GM19455 (cell line): ENCODE data around the gene CXCL8.
"Not testable (repeated sequence)": the region's sequence is repeated elsewhere in the genome, so short reads cannot be mapped to it uniquely, and the experiment has no call there.

Experiments used
- ATAC-seq: cut with Tn5 transposase; IDR thresholded peaks from one replicate; pipeline ENCODE4 v1.9.1; 2021; ENCODE audit not compliant: unreplicated experiment

Gene CXCL8

DNA sequence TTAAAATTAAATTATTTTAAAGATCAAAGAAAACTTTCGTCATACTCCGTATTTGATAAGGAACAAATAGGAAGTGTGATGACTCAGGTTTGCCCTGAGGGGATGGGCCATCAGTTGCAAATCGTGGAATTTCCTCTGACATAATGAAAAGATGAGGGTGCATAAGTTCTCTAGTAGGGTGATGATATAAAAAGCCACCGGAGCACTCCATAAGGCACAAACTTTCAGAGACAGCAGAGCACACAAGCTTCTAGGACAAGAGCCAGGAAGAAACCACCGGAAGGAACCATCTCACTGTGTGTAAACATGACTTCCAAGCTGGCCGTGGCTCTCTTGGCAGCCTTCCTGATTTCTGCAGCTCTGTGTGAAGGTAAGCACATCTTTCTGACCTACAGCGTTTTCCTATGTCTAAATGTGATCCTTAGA lies at the start of gene CXCL8:
Gene CXCL8, plus strand, starts transcription at position 217 of the 426 bp plus-strand sequence. Its CDS starts 90 bp downstream, at position 307.
- ATAC-seq: no peak

DNA sequence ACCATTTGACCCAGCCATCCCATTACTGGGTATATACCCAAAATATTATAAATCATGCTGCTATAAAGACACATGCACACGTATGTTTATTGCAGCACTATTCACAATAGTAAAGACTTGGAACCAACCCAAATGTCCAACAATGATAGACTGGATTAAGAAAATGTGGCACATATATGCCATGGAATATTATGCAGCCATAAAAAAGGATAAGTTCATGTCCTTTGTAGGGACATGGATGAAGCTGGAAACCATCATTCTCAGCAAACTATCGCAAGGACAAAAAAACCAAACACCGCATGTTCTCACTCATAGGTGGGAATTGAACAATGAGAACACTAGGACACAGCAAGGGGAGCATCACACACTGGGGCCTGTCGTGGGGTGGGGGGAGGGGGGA lies 49.2 kb upstream of the CXCL8 start:
- ATAC-seq: not testable (repeated sequence)

DNA sequence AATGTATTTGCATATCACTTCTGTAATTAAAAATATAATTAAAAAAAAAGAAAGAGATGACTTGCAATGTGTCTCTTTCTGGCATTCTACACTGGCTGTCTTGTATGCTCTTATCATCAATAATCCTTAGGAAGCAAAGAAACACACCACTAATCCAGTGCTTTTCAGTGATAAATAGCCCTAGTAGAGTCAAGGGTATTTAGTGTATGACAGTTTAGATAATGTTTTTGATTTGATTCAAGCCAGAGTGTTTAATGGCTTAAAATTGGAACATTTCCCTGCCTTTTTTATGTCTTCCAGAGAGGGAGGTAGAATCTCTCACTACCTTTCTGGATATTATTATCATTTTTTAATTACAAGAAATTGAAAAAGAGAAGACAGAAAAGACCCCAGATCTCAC lies 48.6 kb upstream of the CXCL8 start:
- ATAC-seq: no peak

DNA sequence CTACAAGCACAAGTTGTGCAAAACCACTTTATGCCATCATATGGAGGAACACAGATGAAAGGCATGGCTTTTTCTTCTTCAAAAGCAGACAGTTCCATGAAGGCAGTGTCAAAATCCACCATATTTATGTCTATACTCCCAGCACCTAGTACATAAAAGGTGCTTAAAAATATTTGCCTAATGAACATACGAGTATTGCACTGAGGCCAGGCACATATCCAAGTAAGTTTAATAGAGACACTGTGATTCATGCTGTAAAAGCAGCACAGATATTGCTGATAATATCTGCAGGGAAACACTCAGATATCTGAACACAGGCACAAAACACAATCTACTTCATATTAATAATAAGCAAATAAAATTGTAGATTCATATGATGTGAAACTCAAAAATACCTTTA lies 48.1 kb upstream of the CXCL8 start:
- ATAC-seq: no peak

DNA sequence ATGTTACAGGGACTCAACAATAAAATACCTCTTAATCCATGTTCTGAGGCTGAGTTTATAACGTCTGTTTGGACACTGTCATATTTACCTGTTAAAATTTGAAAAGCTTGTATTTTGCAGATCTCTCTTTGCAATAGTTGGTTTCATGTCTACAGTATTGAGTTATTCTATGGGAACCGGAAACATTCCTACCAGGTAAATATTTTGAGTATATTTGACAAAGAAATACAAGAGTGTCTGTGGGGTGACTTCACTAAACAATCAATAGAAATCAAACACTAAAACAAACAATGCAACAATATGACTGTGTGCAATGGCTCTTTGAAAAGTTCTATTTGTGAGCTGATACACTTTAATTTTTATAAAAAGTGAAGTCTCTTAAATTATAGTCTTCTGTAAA lies 47.7 kb upstream of the CXCL8 start:
- no peak for ATAC-seq

DNA sequence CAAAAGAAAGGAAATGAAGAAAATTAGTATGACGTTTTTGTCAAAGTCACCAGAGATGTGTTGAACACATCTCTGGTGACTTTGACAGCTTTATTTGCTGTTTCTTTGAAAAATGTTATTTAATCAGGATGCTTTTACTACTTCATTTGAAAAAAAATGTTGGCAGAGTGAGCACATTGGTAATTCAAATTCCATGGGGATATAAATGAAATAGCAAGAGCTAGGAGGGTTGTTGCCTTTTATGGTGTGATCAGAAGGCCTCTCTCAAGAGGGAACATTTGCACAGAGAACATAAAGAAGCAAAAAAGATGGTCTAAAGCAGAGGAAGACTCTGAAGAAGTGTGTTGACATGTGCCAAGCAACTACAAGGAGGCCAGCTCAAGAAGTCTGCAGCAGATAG lies 46.6 kb upstream of the CXCL8 start:
- ATAC-seq: no peak

DNA sequence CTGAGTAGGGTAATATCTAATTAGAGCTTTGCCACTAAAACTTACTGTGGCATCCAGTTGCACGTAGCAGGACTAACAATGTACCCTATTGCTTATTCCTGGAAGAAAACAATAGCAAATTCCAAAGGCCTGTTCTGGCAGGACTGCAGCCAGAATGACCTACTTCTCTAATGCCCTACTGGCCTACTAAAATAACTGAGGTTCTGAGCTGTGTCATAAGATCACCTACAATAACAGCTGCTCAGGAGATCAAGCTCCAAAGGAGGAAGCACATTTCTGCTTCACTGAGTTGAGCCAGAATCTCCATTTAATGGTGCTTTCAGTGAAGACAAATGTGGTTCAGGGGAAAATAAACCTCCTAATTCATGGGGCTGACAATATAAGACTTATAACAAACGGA lies 42.2 kb upstream of the CXCL8 start:
- ATAC-seq: no peak

DNA sequence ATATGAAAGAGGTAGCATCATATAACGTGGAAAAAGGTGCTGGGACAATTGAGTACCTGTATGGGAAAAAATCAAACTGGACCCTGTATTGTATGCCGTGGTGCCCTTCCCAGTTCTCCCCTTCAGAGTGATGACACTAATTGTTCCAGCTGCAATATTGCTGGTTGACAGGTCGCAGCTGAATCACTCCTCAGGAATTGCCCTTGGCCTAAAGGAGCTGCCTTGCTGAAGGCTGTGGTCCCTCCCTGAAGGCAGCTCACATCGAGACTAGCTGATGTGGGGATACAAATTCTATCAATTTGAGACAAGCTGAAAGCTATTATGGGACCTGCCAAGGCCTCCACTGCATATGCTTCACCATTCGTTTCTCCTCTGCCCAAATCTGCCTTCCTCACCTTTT lies 39.3 kb upstream of the CXCL8 start:
- no peak for ATAC-seq

DNA sequence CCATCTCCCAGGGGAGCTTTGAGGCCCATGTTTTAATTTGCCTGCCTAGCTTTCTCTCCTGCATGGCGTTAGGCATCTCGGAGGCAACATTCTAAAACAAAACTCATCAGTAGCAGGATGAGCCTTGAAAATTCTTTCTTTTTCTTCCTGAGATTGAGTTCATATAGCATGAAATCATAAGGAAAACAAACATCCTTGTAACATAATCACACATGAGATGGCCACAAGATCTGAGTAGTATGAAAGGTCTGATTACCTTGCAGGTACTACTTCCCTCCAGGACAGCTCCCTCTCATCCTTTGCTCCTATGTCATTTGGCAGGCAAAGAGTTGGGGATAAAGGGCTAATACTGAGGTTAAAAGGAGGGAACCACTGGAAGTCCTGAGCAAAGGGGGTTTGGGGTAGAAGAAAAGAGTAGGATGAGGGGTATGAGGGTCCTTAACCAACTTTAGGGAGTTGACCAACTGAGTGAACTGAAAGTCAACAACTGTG lies 37.5 kb upstream of the CXCL8 start:
- ATAC-seq: no peak

DNA sequence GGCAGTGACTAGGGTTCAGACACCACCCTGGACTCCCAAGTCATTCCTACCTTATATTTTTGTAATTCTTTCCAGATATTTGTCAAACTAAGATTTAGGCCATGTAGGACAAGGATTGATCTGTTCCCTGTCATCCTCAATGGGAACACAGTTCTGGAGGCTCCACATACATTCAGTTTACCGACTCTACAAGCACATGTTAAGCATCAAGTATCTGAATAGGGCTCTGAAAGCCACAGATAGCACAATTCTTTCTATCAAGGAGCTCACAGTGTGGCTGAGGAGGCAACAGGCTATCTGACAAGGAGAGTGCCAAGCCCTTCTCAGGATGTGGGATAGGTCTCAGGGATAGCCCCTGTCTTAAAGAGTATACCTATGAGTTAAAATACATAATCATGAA lies 37.0 kb upstream of the CXCL8 start:
- ATAC-seq: no peak

DNA sequence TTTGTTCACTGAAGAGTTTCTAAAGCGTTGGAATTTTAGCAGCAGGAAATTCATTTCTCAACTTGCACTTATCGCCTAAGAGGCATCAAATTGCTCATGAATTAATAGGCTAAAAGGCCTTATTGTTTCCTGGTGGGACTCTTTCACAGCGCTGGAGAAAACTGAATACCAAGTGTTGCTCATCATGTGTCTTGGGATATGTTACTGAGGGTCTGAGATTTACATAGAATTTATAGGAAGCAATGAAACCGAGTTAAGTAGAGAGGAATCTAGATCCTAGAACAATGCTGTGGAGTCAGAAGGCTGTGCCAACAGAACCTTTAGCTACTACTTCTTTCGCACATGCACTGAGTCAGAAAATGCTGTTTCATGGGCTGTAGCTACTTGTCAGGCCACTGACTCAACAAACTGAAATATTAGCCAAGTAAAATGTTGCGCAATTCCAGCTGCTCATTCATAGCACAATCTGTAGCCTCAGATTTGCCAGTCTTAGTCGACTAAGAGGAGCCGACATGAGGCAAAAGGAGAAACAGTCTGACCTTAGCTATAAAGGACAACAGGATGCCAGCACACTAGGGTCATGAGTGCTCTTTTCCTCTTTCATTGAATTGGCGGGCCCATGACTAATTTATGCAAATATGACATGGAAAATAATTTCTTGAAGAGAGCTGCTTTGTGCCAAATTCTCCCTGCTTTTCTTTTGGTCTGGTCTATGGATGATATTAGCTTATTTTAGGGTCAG lies 35.9 kb upstream of the CXCL8 start:
- no peak for ATAC-seq

DNA sequence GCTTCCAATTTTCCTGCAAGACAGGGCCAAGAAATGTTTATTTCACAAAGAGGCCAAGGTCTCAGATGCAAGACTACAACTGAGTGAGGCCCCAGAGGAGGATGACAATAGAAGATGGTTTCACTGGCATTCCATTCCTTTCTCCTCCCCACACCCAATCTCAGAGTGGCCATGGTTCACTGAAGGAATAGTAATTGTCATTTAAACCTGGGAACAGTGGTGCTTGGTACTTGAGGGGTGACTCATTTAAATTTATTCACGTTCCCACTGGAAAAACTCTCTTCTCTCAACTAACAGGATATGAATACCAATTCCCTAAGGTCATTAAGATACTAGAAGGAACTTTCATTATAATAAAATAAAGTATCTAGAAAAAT lies 35.3 kb upstream of the CXCL8 start:
- no peak for ATAC-seq

DNA sequence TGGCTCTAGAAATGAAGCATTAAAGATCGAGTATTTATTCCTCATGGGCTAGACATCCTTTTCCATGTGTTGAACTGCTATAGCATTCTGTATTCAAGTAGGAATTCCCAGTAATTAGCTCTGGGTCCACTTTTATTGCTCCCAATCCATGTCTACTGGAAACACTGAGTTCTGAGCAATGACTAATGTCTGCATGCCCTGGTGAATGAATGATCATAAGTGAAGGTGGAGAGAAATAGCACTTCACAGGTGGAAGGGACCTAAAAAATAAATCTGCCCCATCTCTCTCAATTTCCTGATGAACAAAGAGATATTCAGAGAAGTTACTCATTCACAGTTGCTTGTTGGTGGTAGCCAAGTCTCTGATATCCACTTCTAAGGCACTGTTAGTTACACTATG lies 34.6 kb upstream of the CXCL8 start:
- no peak for ATAC-seq

DNA sequence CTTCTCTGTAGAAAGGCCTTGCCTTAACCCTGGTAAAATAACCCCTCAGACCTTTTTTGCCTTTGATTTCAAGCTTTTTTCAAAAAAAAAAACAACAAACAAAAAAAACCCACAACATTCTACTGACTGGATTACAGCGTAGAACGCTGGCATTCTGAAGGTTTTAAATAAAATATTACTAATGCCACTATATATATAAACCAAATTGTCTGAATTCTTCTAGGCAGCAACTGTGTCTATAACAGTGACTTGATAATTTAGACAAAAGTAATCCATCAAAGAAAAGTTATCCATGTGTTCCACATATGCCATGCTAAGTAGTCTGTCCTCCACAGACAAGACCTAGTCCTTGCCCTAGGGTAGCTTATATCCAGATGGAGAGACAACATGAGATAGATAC lies 33.6 kb upstream of the CXCL8 start:
- ATAC-seq: no peak

DNA sequence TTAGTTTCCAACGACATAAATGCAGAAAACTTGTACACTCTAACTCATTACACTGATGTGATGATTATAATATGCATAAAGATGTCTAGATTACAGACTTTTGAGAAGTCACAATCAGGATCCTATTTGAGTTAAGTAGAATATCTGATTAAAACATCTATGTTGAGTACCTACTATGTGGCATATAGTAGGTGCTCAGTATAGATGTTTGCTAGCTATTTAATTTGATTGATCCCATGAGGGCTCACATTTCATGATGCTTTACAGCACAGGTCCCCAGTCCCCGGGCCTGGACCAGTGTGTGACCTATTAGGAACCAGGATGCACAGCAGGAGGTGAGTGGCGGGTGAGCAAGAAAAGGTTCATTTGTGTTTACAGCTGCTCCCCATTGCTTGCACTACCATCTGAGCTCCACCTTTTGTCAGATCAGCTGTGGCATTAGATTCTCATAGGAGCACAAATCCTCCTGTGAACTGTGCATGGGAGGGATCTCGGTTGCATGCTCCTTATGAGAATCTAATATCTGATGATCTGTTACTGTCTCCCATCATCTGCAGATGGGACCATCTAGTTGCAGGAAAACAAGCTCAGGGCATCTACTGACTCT lies 33.0 kb upstream of the CXCL8 start:
- ATAC-seq: no peak

DNA sequence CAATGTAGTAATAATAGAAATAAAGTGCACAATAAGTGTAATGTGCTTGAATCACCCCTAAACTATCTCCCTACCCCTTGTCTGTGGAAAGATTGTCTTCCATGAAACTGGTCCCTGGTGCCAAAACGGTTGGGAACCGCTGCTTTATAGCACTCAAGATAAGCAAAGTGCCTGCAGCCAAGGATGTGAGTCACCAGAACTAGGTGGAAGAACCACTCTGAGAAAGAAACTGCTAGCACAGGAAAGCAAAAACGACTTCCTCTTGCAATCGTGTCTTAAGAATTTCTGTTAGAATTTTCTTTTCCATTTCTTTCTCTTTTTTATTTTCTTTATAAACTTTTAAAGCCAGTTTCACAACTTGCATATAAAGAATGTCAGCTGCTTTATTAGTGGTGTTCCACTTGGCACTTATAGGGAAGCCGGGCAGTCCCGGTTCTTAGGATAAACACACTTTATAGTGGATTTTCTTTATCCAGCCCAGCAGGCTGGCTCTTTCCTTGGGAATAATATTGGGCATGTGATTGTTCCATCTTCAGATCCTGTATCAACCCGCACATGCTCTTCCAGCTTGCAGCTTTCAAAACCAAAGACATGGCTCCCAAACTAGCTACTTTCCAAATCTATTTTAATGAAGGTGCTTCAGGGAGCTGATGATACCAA lies 32.3 kb upstream of the CXCL8 start:
- no peak for ATAC-seq

DNA sequence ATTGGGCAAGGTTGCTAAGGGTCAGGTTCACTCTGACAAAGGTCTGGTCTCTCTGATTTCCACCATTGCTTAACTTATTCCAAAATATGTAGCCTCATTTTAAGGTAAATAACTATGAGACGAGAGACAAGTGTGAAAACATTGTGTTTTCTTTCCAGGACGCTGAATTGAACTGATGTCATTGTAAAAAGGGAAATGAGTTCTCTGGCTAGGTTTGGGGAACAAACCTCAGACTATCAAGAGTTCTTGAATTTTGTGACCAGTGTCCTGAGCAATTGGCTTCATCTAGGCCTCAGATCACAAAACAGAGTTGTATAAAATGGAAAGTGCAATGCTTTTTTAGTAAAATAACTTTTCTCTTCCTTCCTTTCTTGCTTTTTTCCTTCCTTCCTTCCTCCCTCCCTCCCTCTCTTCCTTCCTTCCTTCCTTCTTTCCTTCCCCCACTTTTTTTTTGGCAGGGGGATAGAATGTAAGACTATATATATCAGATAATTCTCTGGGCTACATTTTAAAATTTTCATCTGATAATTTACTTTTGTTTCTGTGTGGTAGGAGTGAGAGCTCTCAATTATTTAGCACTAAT lies 30.8 kb upstream of the CXCL8 start:
- no peak for ATAC-seq

DNA sequence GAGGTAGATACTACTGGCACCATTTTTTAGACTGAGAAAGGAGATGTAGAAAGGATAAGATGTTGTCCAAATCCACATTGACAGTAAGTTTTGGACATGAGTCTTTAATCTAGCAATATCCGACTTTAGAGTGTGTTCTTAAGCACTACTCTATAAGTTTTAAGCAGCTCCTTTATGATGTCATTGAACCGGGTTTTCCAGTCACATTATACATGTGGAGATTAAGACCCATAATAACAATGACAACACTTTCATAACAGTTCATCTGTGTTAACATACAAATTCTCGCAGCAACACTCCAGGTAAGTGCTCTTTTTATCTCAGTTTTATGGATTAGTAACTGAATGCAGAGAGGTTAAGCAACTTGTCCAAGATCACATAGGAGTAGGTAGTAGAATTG lies 30.3 kb upstream of the CXCL8 start:
- ATAC-seq: no peak

DNA sequence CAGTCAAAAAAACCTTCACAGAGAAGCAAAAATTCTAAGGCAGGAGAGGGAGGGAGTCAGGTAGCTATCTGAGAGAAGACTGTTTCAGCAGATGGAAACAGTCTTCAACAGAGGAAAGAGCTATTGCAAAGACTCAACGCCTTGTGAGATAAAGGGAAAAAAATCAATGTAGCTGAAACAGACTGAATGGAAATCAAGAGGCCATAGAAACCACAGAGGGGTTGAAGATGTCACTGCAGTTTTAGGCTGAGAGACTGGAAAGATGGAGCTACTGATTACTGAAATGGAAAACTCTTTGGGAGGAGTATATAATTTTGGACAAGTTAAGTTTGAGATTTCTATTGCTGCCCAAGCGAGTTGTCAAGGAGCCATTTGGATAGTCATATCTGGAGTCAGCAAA lies 28.4 kb upstream of the CXCL8 start:
- no peak for ATAC-seq

DNA sequence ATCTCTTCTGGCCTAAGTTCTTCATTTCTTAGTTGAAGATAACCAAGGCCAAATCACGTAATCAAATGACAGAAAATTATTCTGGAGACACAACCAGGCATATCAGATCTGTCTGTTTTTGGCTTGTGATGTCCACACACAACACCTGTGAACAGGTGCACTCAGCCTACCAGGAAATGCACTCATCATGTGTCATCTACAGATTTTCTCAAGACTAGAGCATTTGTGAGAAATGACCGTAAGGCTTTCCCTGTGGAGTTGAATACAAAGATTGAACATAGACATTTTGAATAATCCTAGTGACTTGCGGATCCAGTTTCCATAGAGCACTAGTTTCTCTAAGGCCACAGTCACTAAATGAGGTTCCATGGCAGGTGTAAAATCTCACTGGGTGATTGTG lies 26.7 kb upstream of the CXCL8 start:
- no peak for ATAC-seq

DNA sequence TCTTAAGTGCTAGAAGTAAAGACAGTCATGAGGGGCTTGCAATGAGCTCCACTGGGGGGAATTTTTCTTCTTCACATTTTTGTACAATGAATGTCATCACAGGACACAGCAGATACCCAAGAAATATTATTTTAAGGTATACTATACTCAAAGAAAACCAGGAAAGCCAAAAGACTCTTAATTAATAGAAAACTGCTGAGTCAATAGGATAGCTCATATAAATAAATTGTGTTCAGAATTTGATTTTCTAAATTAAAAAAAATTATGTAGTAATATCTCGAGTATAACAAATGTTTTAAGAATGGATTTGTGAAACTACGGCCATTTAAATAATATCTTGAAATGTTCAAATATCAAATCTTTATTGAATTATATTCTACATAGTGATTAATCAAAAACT lies 25.7 kb upstream of the CXCL8 start:
- ATAC-seq: no peak

DNA sequence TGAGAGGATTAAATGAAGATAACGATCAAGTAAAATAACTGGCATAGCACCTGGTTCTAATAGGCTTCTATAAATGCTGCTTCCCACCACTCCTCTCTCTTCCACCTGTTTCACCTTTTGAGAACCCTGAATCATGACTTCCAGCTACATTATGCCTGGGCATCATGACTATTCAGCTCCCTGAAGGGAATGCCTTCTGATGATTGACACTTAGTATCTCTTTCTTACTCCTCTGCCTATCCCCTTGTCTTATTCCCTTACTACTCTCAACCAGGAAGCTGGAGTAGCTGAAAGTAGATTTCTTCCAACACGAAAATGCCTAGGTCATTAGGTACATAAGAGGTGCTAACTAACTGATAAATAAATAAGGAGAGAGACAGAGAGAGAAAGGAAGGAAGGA lies 24.7 kb upstream of the CXCL8 start:
- ATAC-seq: no peak
